ENCODE results near the gene INPP5J. TPM values are rescaled to one million over a fixed set of nuclear protein-coding genes. Genes with fewer than 3 reads are reported as not detected.

Gene INPP5J
- total RNA-seq, 1 experiment from 2014 or later: 6.2 TPM

DNA sequence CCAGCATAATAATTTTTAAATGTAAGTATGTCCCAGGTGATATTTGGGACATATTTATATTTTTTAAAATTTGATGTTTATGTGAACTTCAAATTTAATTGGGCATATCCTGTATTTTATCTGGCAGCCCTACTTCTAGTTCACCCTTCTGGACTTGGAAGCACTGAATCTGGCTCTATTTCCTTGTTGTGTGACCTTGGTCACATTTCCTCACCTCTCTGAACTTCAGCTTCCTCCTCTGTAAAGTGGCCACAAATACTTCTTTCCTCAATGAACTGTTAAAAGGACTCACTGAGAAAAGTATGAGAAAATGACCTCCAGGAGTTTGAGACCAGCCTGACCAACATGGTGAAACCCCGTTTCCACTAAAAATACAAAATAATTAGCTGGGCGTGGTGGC is 29.1 kb downstream of the INPP5J start:
- Mint-ChIP-seq H3K4me3 (no peak overlapping the region), H3K9me3 (peaks cover 10% of the 10 kb centered on the region), H3K27me3 (ENCODE audit: low read depth) (peaks cover 43% of the 10 kb centered on the region), H3K27ac (no peak overlapping the region), H3K36me3 (peaks cover 3% of the 10 kb centered on the region; the same call in 1 of the 2 replicates), H3K4me1 (no peaks in the 10 kb centered on the region)
- TF ChIP-seq FOXJ3 (CRISPR knock-in tag; IDR thresholded peaks at IDR 0.05; ENCODE audit: borderline replicate concordance) (no peak), RORB (CRISPR knock-in tag; IDR thresholded peaks at IDR 0.05) (no peak), CREB1 (CRISPR knock-in tag; IDR thresholded peaks at IDR 0.05) (no peak), ZSCAN18 (CRISPR knock-in tag; IDR thresholded peaks at IDR 0.05) (no peak), ZNF219 (CRISPR knock-in tag; IDR thresholded peaks at IDR 0.05; ENCODE audit: borderline replicate concordance) (no peak), ZNF317 (CRISPR knock-in tag; IDR thresholded peaks at IDR 0.05; ENCODE audit: borderline replicate concordance, low read depth) (no peak), GABPB1 (CRISPR knock-in tag; IDR thresholded peaks at IDR 0.05) (no peak), ZNF263 (CRISPR knock-in tag; IDR thresholded peaks at IDR 0.05; ENCODE audit: low read depth) (no peak), SP1 (CRISPR knock-in tag; conservative IDR thresholded peaks at IDR 0.05) (no peak), ZMAT4 (CRISPR knock-in tag; IDR thresholded peaks at IDR 0.05) (no peak), ATF3 (CRISPR knock-in tag; conservative IDR thresholded peaks at IDR 0.05) (no peak), ZNF416 (CRISPR knock-in tag; IDR thresholded peaks at IDR 0.05) (no peak), GRHL2 (CRISPR knock-in tag; IDR thresholded peaks at IDR 0.05; ENCODE audit: insufficient replicate concordance, severe bottlenecking) (no peak), FOXP1 (CRISPR knock-in tag; IDR thresholded peaks at IDR 0.05; ENCODE audit: borderline replicate concordance) (no peak), CREM (CRISPR knock-in tag; IDR thresholded peaks at IDR 0.05) (no peak)
- DNase-seq (ENCODE audit: low spot score) (no peak), ATAC-seq (no peak)
- ChIA-PET CTCF (interaction anchor here (1.0 to 1.2 kb wide), 4 partner anchors 20 to 121 kb away, joined by 4 to 6 read pairs (median 6); partner anchors contain the start of genes SELENOM and SMTN), POLR2A (no interaction called here)

DNA sequence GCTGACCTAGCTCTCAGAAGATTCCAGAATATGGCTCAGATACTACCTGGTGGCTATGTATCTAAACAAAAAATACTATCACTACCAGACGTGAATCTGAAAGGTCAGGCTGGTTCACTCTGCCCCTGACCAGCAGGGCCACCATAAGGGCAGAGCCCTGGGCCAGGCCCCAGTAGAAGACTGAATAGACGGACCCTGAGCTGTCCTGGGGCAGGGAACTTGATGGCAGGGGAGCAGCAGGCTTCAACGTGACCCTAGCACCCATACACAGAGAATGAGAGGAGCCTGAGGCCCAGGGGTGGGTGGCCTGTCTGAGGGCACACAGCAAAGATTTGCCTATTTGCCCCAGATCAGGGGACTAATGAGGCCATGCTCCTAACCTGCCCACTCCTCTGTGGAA is 30.6 kb downstream of the INPP5J start:
- CTCF ChIA-PET: interaction anchor here (0.6 kb wide), 1 partner anchor 13 kb away, joined by 3 read pairs; the partner anchor contains the start of gene PLA2G3
- Mint-ChIP-seq H3K4me1 (no peaks in the 10 kb centered on the region), H3K4me3 (no peak overlapping the region), H3K36me3 (no peaks in the 10 kb centered on the region), H3K27ac (no peak overlapping the region), H3K9me3 (no peaks in the 10 kb centered on the region), H3K27me3 (ENCODE audit: low read depth) (peaks cover 53% of the 10 kb centered on the region)
- DNase-seq (ENCODE audit: low spot score) (no peak), ATAC-seq (no peak)
- no peak for TF ChIP-seq FOXP1 (CRISPR knock-in tag; IDR thresholded peaks at IDR 0.05; ENCODE audit: borderline replicate concordance)
- no peak for TF ChIP-seq TEAD1 (CRISPR knock-in tag; IDR thresholded peaks at IDR 0.05)
- no peak for TF ChIP-seq ZNF532 (CRISPR knock-in tag; IDR thresholded peaks at IDR 0.05; ENCODE audit: borderline replicate concordance)
- TF ChIP-seq TEAD4 (CRISPR knock-in tag; IDR thresholded peaks at IDR 0.05): no peak
- no peak for TF ChIP-seq HMGXB4 (CRISPR knock-in tag; IDR thresholded peaks at IDR 0.05)
- TF ChIP-seq SMAD3 (CRISPR knock-in tag; IDR thresholded peaks at IDR 0.05; ENCODE audit: borderline replicate concordance): no peak
- TF ChIP-seq ZNF138 (CRISPR knock-in tag; conservative IDR thresholded peaks at IDR 0.05): no peak
- TF ChIP-seq PREB (CRISPR knock-in tag; IDR thresholded peaks at IDR 0.05; ENCODE audit: borderline replicate concordance): no peak
- TF ChIP-seq CBFB (CRISPR knock-in tag; IDR thresholded peaks at IDR 0.05; ENCODE audit: low read depth): no peak
- TF ChIP-seq ZBTB21 (CRISPR knock-in tag; IDR thresholded peaks at IDR 0.05; ENCODE audit: borderline replicate concordance): no peak
- POLR2A ChIA-PET: no interaction called here

Measured in WTC11 (cell line).